CD4-positive, alpha-beta T cell (primary cell): Measurements from ENCODE around the gene HCN1. TPM values are rescaled to one million over a fixed set of nuclear protein-coding genes. Genes with fewer than 3 reads are reported as not detected.

Experiments used
- ATAC-seq: fragments of 200-7000 bp; cut with Tn5 transposase; one replicate; pipeline ENCODE4 v1.10.0; 2022; ENCODE audit warnings: mild to moderate bottlenecking; ENCODE audit not compliant: poor library complexity
- CTCF ChIA-PET: fragments of 350-600 bp; sonication (Branson Sonifier 250); formaldehyde crosslinking; loops from one replicate; lab custom pipeline; 2021; ENCODE audit warnings: antibody characterized with exemption, inconsistent platforms; lab: Charles Lee
- POLR2A ChIA-PET: fragments of 350-600 bp; sonication (Branson Sonifier 250); formaldehyde crosslinking; loops from one replicate; lab custom pipeline; 2021; ENCODE audit warnings: antibody characterized with exemption, inconsistent platforms; lab: Charles Lee
- DNase-seq, 14 experiments: peaks; one replicate each; pipeline ENCODE4 v3.0.0-alpha.2; 2013 to 2020; ENCODE audit warnings: mixed read lengths in 2 of 14
- H3K27ac ChIP-seq, 2 donors: one replicate each; pipeline versions ENCODE4 v1.5.1 to v1.7.0; 2013; ENCODE audit warnings: low read length in 2 of 2, low read depth in 1 of 2, mild to moderate bottlenecking in 1 of 2
- H3K27me3 ChIP-seq, 2 experiments: 1 replicate in 1 of 2; 2 replicates in 1 of 2; pipeline versions ENCODE4 v1.6.1 to v1.7.0; 2013; ENCODE audit warnings: low read length in 2 of 2, control low read depth in 1 of 2, mild to moderate bottlenecking in 1 of 2, moderate library complexity in 1 of 2; ENCODE audit not compliant: insufficient read depth in 2 of 2, control insufficient read depth in 1 of 2
- H3K36me3 ChIP-seq: one replicate; pipeline ENCODE4 v1.6.1; 2013; ENCODE audit warnings: low read length, control low read depth; ENCODE audit not compliant: insufficient read depth
- H3K4me1 ChIP-seq: one replicate; pipeline ENCODE4 v1.6.1; 2013; ENCODE audit warnings: low read length, control low read depth; ENCODE audit not compliant: insufficient read depth
- H3K4me3 ChIP-seq: one replicate; pipeline ENCODE4 v1.5.1; 2013; ENCODE audit warnings: mild to moderate bottlenecking, low read length, moderate library complexity
- H3K9me3 ChIP-seq, 2 experiments: 1 replicate in 1 of 2; 2 replicates in 1 of 2; pipeline versions ENCODE4 v1.6.1 to v1.7.0; 2013; ENCODE audit warnings: low read length in 2 of 2, mild to moderate bottlenecking in 2 of 2, control low read depth in 1 of 2, moderate library complexity in 1 of 2; ENCODE audit not compliant: control insufficient read depth in 1 of 2, insufficient read depth in 1 of 2
- H3K27ac Mint-ChIP-seq: one replicate; pipeline ENCODE4 v1.8.0; 2020; ENCODE audit warnings: mixed read lengths
- H3K27me3 Mint-ChIP-seq: one replicate; pipeline ENCODE4 v1.8.0; 2021; ENCODE audit warnings: mixed read lengths
- H3K36me3 Mint-ChIP-seq: one replicate; pipeline ENCODE4 v1.8.0; 2021; ENCODE audit warnings: low read depth, mixed read lengths
- H3K4me1 Mint-ChIP-seq: one replicate; pipeline ENCODE4 v1.8.0; 2021; ENCODE audit warnings: low read depth, mixed read lengths
- H3K4me3 Mint-ChIP-seq: one replicate; pipeline ENCODE4 v1.8.0; 2020; ENCODE audit warnings: mild to moderate bottlenecking, mixed read lengths
- H3K9me3 Mint-ChIP-seq: one replicate; pipeline ENCODE4 v1.8.0; 2020; ENCODE audit warnings: mixed read lengths
- intact Hi-C, 2 experiments: fragments of 100-400 bp; cut with DNase I in 1 of 2; cut with micrococcal nuclease in 1 of 2; formaldehyde crosslinking; loops; one replicate each; pipeline versions ENCODE4 v1.15.1 to v1.9.0; 2023 to 2025; cut with DNase I, micrococcal nuclease
- total RNA-seq, 174 experiments: library from RNA in 2 of 174; stranded (reverse) in 2 of 174; gene quantifications; one replicate each; pipeline ENCODE4 v1.2.3 and lab custom pipeline; 2021 to 2026
- TF ChIP-seq, protein P1 (sequence below): fragments of 200-600 bp; IDR thresholded peaks from one replicate; pipeline ENCODE4 v1.8.0; 2022; ENCODE audit warnings: antibody characterized with exemption, mild to moderate bottlenecking

Gene HCN1
- total RNA-seq, 2 experiments from 2014 or later, result not detected

DNA sequence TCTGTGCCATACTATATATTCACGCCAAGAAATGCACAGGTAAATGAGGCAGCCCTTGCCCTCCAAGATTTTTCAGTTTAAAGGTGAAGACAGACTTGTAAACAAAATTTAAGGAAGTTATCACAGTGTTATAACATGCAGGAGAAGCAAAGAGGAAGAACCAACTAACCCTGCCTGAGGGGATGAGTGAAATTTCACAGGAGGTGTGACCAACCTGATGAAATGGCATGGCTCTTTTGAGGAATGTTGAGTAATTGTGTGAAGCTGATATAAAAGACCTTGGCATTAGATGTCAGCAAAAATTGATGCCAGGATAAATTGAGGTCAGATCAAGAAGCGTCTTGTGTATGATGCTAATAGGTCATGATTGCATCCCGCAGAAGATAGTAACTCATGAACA lies 86.5 kb downstream of the HCN1 start:
- Mint-ChIP-seq H3K9me3 (peaks cover 17% of the 10 kb centered on the region), H3K27ac (no peak overlapping the region), H3K27me3 (no peaks in the 10 kb centered on the region), H3K36me3 (no peaks in the 10 kb centered on the region), H3K4me3 (no peak overlapping the region), H3K4me1 (no peaks in the 10 kb centered on the region)
- ChIA-PET CTCF (no interaction called here), POLR2A (no interaction called here)
- Histone ChIP-seq H3K27me3 (no peaks in the 10 kb centered on the region), H3K4me1 (no peaks in the 10 kb centered on the region), H3K4me3 (no peak overlapping the region), H3K36me3 (no peaks in the 10 kb centered on the region), H3K9me3 (no peaks in the 10 kb centered on the region), H3K27ac (no peak overlapping the region)
- intact Hi-C loops, result no loop called here
- DNase-seq (no peak), ATAC-seq (no peak)
- TF ChIP-seq, protein P1, sequence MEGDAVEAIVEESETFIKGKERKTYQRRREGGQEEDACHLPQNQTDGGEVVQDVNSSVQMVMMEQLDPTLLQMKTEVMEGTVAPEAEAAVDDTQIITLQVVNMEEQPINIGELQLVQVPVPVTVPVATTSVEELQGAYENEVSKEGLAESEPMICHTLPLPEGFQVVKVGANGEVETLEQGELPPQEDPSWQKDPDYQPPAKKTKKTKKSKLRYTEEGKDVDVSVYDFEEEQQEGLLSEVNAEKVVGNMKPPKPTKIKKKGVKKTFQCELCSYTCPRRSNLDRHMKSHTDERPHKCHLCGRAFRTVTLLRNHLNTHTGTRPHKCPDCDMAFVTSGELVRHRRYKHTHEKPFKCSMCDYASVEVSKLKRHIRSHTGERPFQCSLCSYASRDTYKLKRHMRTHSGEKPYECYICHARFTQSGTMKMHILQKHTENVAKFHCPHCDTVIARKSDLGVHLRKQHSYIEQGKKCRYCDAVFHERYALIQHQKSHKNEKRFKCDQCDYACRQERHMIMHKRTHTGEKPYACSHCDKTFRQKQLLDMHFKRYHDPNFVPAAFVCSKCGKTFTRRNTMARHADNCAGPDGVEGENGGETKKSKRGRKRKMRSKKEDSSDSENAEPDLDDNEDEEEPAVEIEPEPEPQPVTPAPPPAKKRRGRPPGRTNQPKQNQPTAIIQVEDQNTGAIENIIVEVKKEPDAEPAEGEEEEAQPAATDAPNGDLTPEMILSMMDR, result no peak

- ChIA-PET POLR2A (no interaction called here), CTCF (no interaction called here)
- TF ChIP-seq, protein P1, result no peak
- no peak overlapping the region for H3K4me3 ChIP-seq
- H3K36me3 Mint-ChIP-seq, result no peaks in the 10 kb centered on the region
- no peak overlapping the region for H3K27ac ChIP-seq
- no peaks in the 10 kb centered on the region for H3K36me3 ChIP-seq
- no peaks in the 10 kb centered on the region for H3K27me3 ChIP-seq
- H3K4me1 Mint-ChIP-seq, result no peaks in the 10 kb centered on the region
- H3K4me1 ChIP-seq, result no peaks in the 10 kb centered on the region
- no peak for DNase-seq
- H3K27ac Mint-ChIP-seq, result no peak overlapping the region
- H3K9me3 ChIP-seq, result no peaks in the 10 kb centered on the region
- H3K27me3 Mint-ChIP-seq, result no peaks in the 10 kb centered on the region
- no peak overlapping the region for H3K4me3 Mint-ChIP-seq
- peaks cover 6% of the 10 kb centered on the region for H3K9me3 Mint-ChIP-seq
- ATAC-seq, result no peak
- intact Hi-C loops, result no loop called here
Measured at GRCh38 chr5:45604092-45604491, 92.1 kb downstream of the HCN1 start.

DNA sequence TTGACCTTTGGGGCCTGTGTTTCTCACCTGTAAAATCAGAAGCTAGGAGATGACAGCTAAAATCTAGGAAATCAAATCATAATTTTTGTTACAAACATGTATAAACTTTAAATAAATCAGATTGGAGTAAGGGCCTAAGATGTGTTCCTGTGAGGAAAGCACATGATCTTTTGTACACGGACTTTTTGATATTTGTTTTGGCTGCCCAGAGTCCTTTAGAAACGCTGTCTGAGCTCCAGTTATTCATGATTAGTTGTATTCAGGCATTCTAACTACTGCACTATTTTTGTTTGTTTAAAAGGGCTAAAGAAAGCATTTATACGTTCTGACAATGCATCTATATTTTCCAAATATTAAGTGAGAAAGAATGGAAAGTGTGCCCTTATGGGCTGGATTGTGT lies 94.8 kb downstream of the HCN1 start:
- intact Hi-C loops, result no loop called here
- no peak overlapping the region for H3K4me3 ChIP-seq
- no peaks in the 10 kb centered on the region for H3K4me1 ChIP-seq
- Mint-ChIP-seq H3K27ac (no peak overlapping the region), H3K36me3 (no peaks in the 10 kb centered on the region), H3K4me1 (no peaks in the 10 kb centered on the region), H3K27me3 (no peaks in the 10 kb centered on the region), H3K9me3 (peaks cover 6% of the 10 kb centered on the region), H3K4me3 (no peak overlapping the region)
- ChIA-PET POLR2A (no interaction called here), CTCF (no interaction called here)
- H3K27ac ChIP-seq, result no peak overlapping the region
- no peaks in the 10 kb centered on the region for H3K36me3 ChIP-seq
- no peaks in the 10 kb centered on the region for H3K9me3 ChIP-seq
- no peak for ATAC-seq
- H3K27me3 ChIP-seq, result no peaks in the 10 kb centered on the region
- TF ChIP-seq, protein P1, result no peak
- no peak for DNase-seq
